Stimulated activated CD8-positive, alpha-beta memory T cell treated with anti-CD3 and anti-CD28 coated beads, Interleukin-12 subunit alpha, Interleukin-12 subunit beta, amount 100 ng/mL, for 1 hour (primary cell): Measurements from ENCODE around the gene SLC9A3.
A peak's percentile ranks its signal among the peaks of the same experiment; 100 is the strongest.
"Not testable (repeated sequence)": the region's sequence is repeated elsewhere in the genome, so short reads cannot be mapped to it uniquely, and the experiment has no call there.

Experiments
- DNase-seq: peaks from one replicate; pipeline ENCODE4 v3.0.0-alpha.2; 2020; ENCODE audit warnings: low read depth

The SLC9A3 gene

GRCh38 chr5:474840-475661 is 49.2 kb downstream of the SLC9A3 start:
- no peak for DNase-seq

- not testable (repeated sequence) for DNase-seq
Observed at GRCh38 chr5:474232-474839, 49.9 kb downstream of the SLC9A3 start.

- no peak for DNase-seq
Observed at GRCh38 chr5:473551-474192, 50.6 kb downstream of the SLC9A3 start.

DNA sequence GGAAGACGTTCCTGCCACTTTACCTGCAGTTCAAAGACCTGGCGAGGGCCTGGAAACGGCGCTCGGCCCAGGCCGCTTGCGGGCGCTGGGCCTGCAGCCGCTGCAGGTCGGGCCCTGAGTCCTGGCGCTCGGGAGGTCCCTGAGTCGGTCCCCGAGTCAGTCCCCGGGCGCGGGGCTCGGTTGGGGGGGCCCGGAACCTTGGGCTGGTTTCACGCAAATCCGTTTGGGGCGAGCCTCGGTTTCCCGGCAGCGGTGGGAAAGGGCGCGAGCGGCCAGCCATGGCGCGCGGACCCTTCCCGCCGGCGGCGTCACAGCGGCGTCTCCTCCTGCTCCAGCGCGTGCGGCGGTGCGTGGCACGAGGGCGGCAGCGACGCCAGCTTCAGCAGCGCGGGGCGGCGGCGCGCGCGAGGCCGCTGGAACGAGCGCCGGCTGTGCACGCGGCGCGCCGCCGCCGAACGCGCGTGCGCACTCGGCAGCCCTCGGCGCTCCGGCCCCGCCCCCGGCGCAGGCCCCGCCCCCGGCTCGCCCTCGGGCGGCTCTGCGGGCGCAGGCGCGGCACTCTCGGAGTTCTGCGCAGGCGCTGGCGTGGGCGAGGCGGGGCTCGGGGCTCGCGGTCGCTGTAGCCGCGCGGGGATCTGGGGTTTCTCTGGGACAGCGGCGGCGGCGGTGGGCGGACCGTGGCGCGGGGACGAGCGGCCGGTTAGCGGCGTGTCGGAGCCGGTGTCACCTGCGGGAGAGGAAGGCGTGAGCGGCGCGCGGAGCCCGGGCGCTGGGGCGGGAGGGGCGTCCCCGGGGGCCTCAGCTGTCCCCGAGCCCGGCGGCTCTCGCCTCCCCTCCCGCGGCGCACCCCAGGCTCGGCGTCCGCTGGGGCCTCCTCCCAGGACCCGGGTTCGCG is 51.3 kb downstream of the SLC9A3 start:
- DNase-seq, result peak; percentile 83

DNA sequence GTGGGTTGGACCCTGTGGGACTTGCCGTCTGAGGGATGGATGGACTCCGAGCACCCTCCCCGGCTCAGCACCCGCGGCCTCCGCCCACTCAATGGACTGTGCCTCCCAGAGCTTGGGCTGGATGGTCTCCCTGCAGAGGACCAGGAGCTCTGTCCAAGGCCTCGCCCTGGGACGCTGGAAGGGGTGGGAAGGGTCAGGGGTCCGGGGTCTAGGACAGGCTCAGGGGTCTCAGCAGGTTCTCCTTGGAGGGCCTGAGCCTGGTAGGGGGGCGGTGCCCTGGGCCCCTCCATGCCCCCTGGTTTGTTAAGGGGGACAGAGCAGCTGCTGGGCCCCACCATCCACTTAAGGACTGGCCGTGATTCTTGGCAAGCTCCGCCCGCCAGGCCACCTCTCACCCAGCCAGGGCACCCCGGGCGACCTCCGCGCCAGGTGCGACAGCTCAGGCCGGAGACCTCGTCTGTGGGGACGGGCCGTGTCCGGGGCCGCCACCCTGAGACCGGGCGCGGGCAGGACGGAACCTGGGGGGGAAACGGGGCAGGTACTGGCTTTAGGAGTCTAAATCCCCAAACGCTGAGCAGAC is 52.1 kb downstream of the SLC9A3 start:
- DNase-seq, result no peak

GRCh38 chr5:471750-472058 is 52.5 kb downstream of the SLC9A3 start:
- no peak for DNase-seq

DNA sequence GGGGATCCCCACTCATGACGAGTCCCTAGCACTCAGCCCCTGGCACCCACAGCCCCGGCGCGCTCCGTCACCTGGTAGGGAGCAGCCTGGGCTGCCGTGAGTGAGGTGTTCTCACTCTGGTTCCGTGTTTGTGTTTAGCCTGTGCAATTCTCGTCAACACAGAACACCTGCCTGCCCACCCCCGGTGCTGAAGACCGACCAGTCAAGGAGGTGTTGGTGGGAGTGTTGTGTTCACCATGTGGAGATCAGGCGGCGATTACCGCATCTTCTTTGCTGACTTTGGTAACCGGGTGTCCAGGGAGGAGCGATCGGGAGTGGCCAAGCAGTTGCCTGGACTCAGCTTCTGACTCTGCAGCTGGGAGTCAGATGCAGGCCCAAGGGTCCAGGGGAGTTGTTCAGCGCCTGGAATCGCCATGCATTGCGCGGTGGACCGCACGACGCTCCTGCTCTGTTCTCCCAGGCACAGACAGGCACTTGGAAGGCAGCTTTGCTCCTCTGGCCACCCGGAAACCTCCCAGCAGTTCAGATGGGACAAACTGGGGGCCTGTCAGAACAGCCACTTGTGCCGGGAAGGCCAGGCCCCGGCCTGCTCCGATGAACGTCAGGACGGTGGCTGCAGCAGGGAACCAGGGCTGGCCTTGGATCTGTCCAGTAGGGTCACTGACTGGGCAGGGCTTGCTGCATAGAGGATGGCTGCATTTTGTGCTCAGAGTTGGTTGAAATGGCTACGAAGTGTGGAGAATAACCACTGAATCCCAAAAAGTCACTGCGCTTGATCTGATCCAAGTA is 53.1 kb downstream of the SLC9A3 start:
- no peak for DNase-seq

GRCh38 chr5:469752-470483 is 54.3 kb downstream of the SLC9A3 start:
- no peak for DNase-seq

DNA sequence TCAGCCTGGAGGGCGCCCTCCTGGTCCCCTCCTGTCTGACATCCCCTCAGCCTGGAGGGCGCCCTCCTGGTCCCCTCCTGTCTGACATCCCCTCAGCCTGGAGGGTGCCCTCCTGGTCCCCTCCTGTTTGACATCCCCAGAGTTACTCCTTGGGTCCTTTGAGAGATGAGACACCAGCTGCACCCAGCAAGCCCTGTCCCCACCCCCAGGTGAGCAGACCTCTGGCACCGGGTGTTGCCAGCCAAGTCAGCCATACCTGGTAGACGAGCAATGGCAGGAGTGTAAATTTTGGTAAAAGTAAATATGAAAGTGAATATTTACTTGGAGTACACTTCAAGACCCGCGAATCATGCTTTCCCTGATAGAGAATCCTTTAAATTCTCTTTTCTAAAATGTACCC is 55.8 kb downstream of the SLC9A3 start:
- no peak for DNase-seq

GRCh38 chr5:466661-467310 is 57.5 kb downstream of the SLC9A3 start:
- DNase-seq, result no peak

- no peak for DNase-seq
Observed at GRCh38 chr5:465591-466403, 58.5 kb downstream of the SLC9A3 start.

GRCh38 chr5:464843-465590 is 59.2 kb downstream of the SLC9A3 start:
- no peak for DNase-seq

GRCh38 chr5:464446-464842 is 59.8 kb downstream of the SLC9A3 start:
- DNase-seq, result no peak

DNA sequence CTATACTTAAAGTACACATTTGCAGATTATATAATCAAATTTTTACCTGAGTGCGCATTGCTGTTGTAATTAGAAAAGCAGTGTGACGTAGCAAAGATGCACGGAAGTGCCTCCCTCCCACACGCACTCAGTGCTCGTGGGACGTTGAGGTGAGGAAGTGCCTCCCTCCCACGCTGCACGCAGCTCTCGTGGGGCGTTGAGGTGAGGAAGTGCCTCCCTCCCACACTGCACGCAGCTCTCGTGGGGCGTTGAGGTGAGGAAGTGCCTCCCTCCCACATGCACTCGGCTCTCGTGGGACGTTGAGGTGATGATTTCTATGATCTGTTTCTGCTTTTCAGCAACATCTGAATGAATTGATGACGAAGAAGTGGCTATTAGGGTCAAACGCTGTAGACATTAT is 60.3 kb downstream of the SLC9A3 start:
- peak; percentile 45 for DNase-seq

- DNase-seq, result no peak
Observed at GRCh38 chr5:463301-463700, 60.9 kb downstream of the SLC9A3 start.

GRCh38 chr5:462051-462481 is 62.2 kb downstream of the SLC9A3 start:
- no peak for DNase-seq

DNA sequence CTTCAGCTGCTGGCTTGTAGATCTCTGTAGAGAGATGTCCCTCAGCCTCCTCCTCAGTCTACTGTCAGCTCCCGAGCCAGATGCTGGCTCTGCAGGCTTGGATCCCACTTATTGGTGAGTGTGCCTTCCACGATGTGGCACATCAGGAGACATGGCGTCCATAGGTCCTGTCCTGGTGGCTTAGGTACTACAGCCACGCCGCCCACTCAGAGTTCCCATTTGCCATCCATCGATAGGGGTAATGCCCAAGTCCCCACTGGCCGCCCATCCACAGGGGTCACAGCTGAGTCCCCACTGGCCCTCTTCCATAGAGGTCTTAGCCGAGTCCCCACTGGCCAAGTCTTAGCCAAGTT is 64.0 kb downstream of the SLC9A3 start:
- DNase-seq, result no peak

- DNase-seq, result no peak
Observed at GRCh38 chr5:459562-460272, 64.5 kb downstream of the SLC9A3 start.
